Measurements from ENCODE around the gene ZC3HAV1.
A peak's percentile ranks its signal among the peaks of the same experiment; 100 is the strongest.
"Not testable (repeated sequence)": the region's sequence is repeated elsewhere in the genome, so short reads cannot be mapped to it uniquely, and the experiment has no call there.

The ZC3HAV1 gene

DNA sequence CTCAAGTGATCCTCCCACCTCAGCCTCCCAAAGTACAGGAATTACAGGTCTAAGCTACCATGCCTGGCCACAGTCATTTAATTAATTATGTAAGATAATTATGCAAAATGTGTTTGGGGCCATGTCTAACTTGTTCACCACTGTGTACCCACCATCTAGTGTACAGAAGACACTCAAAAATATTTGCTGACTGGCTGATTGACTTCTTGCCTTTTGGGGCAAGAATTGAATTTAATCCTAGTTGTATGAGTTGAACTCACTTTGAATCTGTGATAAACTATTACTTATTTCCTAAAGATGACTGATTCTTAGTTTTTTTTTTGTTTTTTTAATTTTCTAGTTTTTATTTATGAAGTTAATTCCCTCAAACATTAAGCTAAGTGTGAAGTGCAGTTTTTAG lies 57.9 kb downstream of the ZC3HAV1 start:
- no peak for DNase-seq (ENCODE audit: low read depth)

DNA sequence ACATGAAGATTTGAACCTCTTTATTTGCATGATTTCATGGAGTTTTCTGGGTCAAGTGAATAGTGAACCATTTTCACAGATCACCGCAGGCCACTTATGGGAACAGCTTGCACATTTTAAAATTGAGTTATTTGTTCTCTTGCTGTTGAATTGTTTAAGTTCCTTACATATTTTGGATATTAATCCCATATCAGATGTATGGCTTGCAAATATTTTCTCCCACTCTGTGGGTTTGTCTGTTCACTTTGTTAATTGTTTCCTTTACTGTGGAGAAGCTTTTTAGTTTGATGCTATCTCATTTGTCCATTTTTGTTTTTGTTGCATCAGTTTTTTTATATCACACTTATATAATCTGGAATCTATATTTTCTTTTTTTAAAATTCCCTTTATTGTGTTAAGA lies 59.6 kb downstream of the ZC3HAV1 start:
- DNase-seq (ENCODE audit: low read depth) = no peak

DNA sequence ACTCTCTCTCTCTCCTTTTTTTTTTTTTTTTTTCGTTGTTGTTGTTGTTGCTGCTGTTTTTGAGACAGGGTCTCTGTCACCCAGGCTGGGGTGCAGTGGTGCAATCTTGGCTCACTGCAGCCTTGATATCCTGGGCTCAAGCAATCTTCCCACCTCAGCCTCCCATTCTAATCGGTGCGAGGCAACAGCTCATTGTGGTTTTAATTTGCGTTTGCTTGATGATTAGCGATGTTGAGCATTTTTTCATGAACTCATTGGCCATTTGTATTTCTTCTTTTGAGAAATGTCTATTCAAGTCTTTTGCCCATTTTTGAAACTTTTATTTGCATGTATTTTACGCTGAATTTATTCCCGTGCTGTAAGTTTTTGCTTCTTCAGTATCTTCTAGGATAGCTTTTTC lies 60.4 kb downstream of the ZC3HAV1 start:
- DNase-seq (ENCODE audit: low read depth) = no peak

DNA sequence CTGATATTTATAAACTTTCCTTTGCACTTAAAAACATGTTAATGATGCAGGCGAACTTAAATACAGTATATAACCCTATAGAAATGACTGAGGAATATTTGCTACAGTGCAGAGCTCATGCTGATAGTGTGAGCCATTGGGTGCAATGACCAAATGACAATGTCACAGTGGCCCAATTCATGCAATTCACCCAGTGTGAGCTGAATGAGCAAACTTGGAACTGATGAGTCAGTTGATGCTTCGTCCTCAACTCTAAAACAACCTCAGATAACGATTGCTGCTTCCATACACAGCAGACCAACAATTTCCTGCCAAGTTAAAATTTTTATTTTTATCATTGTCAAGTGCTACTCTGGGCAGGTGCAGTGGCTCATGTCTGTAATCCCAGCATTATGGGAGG lies 61.5 kb downstream of the ZC3HAV1 start:
- DNase-seq (ENCODE audit: low read depth) = no peak

DNA sequence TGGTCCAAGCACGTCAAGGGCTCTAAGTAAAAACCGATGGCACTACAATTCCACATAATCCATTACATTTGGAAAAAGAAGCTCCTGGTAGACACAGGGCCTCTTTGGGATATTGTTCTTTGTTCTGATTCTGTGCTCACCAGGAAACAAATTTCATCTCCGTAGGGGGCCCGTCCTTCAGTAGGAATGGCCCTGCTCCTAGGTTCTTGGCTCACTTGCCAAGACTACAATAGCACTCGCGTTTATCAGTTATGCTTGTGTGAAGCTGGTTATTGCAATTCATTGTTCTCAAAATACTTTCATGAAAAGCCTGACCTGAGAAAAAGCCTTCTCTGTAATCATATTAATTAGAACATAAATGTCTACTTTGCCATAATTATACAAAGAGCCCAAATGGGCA lies 63.4 kb downstream of the ZC3HAV1 start:
- no peak for DNase-seq (ENCODE audit: low read depth)

DNA sequence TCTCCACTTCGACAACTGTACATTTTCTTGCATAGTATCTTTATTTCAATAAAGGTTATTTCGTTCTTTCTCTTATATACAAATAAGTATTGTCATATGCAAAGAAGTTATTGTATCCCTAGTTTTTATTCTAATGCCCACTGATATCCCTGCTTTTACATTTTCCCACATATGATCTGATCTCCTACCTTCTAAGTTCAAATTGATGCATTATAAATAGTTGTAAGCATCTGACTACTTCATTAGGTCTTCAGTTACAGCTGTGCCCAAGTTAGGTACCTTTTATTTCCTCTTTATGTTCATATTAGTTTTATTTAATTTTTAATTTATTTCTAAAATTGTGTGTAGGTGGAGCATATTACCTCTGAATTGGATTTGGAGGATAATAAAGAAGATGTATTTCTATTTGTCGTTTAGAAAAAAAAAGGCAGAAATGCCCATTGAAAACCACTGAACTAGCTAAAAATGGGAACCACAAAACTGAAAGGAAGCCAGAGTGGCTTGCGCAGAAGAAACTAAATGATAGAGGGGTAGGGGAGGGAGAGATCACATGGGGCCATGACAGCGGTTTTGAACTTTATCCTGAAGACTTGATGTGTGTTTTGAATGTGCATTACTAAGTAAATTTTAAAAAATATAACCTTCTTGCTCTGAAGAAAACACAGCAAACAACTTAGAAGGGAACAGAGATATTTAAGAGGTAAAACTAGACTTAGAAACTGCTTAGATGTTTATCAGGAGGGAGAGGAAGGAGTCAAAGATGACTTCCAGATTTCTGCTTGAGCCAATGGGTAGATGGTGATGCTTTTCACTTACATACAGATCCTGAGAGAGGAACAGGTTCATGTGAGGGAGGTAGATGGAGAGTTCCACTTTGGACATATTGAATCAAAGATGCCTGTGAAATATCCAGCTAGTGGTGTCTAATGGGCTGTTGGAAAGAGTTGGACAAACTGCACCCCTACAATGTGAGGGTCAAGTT lies 64.4 kb downstream of the ZC3HAV1 start:
- DNase-seq (ENCODE audit: low read depth) = no peak

DNA sequence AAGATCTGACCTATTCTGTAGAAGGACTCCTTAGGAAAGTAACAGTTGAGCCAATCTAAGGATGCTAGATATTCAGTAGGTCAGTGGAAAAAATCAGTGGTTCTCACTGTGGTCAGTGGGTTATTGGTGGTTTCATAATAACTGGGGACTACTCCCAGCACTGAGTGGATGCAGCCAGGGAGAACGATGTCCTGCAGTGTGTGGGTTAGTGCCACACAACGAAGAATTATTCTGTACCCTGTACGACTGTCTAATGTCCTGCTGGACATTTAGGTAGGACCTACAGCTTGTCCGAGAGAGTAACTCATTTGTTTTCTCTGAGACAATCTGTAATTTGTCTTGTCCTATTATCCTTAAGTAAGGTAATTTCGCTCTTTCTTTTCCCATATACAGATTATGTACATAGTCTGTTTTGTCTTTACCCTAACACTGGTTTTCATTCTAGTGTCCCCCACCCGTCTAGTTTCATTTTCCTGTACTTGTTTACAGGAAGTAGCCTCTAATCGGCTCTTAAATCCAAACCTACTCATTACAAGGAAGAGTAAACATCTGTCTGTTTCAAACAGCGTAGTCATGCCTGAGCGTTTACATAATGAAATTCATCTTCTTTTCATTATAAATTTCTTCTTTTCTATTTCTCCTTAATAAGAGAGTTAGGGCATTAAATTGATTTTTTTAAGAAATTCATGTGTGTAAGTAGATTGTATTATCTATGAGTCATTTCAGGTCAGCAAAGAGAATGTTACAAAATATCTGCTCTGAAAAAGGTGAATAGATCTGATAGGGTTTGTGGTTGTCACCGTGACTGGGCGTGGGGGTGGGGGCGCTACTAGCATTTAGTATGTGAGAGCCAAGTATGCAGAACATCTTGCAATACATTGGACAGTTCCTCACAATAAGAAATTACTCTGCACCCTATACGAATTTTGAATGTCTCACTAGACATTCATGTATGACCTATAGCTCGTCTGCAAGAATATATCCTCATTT lies 65.4 kb downstream of the ZC3HAV1 start:
- no peak for DNase-seq (ENCODE audit: low read depth)

DNA sequence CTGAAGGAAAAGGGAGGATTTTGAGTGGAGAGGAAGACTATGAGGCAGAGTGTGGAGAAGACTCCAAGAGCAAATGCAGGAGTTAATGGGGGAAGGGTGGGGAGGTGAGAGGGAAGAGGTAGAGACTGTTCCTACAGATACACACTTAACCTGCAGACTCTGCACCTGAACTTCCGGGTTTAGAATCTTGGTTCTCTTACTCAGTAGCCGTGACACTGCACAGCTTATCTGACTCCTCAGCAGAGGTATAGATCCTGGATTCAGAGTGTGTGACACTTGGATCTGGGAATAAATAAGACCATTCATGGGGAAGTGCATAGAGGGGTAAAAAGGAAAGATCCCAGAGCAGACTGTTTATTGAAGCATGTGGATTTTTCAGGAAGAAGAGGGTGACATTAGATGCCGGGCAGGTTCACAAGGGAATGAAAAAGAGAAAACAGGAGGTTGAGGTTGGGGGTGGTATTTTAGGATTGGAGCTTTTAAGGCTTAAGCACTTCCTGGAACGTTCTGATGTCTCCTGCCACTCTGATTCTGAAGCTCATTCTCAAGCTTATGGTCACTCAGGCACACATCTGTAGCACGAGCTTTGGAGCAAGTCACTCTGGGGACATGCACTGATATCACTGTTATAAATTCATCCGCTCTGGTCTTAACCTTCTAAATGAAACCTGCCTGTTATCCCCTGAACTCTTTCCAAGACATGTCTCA lies 68.0 kb downstream of the ZC3HAV1 start:
- DNase-seq (ENCODE audit: low read depth) = no peak

DNA sequence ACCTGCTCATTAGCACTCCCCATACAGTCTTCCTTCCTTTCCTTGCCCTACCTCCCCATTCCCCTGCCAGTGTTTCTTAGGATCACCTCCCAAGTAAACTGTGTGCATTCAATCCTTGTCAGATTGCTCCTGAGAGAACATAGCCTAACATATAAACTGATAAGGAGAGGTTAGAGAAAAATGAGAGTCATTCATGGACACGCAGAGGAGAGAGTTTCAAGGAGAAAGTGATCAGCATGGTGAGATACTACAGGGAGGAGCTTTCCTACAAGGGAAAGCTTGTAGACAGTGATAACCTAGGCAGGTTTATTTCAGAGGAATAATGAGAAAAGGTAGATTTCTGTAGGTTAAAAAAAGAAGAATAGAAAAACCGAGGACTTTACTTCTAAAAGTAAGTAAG lies 70.8 kb downstream of the ZC3HAV1 start:
- no peak for DNase-seq (ENCODE audit: low read depth)

DNA sequence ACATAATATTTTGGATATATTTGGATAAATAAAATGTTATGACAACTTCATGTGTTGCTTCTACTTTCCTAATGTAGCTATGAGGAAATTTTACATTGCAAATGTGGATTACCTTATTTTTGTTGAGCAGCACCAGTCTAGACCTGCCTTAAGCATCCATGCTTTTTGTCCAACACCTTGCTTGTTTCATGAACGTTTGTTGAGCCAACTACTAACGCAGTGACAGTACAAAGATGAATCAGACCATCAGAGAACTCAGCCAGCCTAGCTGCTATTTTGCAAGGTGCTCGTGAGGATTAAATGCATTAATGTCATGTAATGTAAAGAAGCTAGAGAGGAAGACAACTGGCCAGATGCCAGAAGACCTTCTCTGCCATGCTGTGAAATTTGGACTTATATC lies 72.6 kb downstream of the ZC3HAV1 start:
- no peak for DNase-seq (ENCODE audit: low read depth)

DNA sequence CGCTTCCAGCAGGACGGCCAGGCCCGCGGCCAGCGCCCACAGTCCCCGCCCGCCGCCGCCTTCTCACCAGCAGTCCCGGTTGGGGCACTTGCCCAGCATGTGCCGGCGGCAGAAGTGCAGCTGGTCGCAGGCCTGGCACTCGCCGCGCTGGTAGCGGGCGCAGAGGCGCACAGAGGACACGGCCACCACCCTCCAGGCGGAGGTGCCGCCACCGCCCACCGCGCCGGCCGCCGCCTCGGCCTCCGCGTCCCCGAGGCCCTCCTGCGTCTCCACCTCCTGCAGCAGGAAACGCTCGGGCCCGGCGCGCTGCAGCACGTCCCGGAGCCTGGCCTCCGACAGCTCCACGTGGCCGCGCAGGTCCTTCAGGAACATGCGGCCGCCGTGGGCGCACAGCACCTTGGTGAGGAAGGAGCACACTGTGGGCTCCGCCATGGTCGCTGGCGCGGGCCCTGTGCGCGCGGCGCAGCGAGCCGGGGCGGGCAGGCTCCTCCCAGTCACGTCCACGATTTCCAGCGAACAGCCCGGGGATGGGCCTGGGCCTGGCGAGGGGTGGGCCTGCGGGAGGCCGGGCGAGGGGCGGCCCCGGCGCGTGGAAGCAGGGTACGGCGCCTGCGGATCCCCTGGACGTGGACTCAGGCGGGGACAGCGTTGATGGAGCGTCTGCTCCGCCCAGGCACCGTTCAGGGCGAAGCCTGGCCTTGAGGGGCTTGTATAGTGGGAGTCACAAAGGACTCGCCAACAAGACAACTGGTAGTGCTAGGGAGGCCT lies 73.8 kb downstream of the ZC3HAV1 start, which contains the start of gene ZC3HAV1L:
Gene ZC3HAV1L (minus strand): TSS at position 457 of the 768 bp plus-strand sequence. CDS start 25 bp downstream, at position 432.
- peak; percentile 71 for DNase-seq (ENCODE audit: low read depth)

DNA sequence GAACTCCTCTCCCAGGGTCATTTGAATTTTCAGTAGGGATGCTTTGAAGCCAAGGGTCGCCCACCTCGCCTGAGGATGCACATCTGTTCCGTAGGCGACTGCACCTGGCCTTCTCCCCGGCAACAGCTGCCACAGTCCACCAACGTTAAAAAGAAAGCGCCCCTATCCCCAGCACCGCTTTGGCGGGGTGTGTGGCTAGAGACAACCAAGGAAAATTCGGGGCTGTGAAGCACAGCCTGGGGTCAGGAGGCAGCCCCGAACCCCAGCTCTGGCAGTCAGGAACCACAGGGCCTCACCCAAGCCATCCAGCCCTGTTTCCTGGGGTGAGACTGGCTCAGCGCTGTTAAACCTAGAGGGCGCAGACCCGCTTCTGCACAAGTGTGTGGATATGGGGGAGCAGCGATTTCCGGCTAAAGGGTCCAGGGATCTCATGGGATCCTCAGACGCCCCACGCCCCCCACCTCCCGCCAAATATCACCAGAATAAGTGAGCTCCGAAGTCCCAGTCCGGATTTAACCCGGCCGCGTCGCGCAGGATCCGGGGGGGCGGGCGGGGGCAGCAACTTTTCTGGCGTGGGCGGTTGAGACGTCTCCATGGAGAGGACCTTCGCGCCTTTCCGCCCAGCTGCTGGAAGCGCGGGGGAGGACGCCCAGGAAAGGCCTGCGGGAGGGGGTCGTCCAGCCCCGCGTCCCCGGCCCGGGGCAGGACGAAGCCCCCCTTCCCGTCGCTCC lies 74.5 kb downstream of the ZC3HAV1 start:
- DNase-seq (ENCODE audit: low read depth) = peak; percentile 30

DNA sequence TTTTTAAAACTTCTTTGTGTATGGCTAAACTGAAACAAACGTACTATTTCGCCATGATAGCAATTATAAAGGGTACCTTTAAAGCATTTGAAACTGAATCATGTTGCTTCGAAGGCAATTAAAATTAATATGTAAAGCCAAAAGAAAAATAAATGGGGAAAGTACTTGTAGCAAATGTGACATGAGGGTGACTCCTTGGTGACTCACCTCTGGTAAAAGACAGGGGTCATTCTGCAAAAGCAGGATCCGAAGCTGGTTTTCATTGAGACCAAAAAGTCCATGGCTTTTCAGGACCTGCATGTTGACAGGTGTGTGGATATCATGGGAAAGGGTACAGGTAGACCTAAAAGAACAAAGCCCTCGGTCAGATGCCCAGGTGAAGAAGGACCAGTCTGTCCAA lies 75.2 kb downstream of the ZC3HAV1 start:
- DNase-seq (ENCODE audit: low read depth) = no peak

DNA sequence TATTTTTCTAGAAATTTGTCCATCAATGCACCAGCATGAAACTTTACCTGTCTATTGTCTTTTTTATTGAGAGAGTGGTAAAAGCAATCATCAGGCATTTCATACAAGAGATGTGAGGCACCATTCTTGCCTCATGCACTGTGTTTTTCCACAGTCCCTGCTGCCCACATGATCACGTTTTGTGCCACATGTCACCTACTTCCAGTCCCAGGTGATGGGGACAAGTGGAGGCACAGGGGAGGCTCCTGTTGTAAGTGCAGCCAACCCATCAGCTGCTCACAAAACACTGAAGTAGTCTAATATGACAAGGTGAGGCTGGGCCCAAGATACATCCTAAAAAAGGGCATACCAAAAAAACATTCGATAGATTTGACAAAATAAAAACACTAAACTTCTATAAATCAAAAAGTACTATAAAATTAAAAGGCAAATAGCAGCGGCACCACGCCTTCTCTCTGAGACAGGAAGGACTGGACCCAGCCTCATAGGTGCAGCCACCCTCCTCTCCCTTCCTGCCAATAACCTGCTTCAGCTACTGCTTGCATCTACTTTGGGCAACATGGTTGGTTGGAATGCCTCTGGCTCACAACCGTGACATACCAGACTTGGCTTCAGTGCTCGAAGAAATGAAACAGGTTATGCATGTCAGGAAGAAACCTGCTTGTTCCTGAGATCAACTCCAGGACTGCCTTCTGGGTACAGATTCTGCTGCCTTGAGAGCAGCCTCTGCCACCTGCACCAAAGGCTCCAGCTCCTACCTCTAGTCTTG lies 76.0 kb downstream of the ZC3HAV1 start:
- DNase-seq (ENCODE audit: low read depth) = no peak

DNA sequence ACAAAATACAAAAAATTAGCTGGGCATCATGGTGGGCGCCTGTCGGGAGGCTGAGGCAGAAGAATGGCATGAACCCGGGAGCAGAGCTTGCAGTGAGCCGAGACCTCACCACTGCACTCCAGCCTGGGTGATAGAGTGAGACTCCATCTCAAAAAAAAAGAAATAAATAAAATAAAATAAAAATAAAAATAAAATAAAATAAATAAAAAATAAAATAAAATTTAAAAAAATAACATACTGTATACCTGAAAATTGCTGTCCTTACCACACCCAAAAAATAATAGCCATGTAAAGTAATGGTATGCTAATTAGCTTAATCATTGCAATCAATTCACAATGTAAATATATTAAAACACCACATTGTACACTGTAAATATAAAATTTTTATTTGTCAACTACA lies 77.0 kb downstream of the ZC3HAV1 start:
- DNase-seq (ENCODE audit: low read depth) = no peak

DNA sequence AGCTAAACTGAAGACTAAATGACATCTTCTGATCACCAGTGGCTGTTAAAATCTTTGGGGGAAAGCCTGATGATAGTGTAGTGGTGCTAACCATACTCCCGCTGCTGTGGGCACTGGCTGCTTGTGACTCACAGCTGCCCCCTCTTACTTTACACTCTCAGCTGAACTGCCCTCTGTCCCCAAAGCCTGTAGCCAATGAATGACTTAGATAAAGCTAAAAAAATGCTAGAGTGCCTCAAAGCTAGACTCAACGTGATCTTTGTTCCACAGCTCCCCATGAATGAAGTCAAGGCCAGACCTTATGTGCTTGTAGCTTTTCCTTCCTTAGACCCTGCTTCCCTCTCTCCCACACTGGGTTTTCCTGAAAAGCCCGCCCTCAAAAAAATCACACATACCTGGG lies 80.2 kb downstream of the ZC3HAV1 start:
- no peak for DNase-seq (ENCODE audit: low read depth)

DNA sequence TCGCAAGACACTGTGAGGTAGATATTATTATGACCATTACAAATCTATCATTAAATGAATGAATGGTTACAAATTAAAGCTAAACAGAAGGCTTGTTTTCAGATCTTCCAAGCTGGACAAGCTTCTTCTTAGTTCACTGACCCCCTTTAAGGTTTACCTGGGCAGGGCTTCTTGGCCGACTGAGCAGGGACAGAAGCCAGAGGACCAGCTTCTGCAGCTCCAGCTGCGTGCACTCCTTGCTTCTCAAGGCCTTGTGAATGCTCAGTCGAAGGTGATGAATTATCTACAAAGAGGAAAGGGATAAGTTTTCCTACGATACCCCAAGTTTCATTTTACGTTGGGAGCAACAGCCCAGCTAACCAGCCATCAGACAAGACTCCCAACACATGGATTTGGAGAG lies 83.0 kb downstream of the ZC3HAV1 start:
- no peak for DNase-seq (ENCODE audit: low read depth)

DNA sequence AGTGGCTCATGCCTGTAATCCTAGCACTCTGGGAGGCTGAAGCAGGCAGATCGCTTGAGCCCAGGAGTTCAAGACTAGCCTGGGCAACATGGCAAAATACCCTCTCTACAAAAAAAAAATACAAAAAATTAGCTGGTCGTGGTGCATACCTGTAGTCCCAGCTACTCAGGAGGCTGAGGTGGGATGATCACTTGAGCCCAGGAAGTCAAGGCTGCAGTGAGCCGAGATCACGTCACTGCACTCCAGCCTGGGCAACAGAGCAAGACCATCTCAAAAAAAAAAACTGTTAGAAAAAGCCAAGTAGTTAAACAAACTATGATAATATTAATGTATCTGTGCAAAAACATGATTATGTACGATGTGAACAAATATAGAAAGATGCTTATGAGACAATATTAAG lies 83.7 kb downstream of the ZC3HAV1 start:
- not testable (repeated sequence) for DNase-seq (ENCODE audit: low read depth)

DNA sequence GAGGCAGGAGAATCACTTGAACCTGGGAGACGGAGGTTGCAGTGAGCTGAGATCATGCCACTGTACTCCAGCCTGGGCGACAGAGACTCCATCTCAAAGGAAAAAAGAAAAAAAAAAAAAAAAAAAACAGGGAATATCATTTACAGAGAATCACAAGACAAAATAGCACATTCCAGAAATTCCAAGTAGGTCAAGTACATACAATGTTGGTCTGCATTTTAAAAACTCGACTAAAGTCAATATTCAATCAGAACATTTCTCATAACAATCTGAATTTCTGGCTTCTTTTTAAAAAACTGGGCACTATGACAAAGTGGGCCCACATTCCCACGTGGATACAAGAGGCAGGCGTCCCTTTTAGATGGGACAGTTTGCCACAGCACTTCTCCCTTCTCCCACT lies 86.4 kb downstream of the ZC3HAV1 start:
- peak; percentile 35 for DNase-seq (ENCODE audit: low read depth)

DNA sequence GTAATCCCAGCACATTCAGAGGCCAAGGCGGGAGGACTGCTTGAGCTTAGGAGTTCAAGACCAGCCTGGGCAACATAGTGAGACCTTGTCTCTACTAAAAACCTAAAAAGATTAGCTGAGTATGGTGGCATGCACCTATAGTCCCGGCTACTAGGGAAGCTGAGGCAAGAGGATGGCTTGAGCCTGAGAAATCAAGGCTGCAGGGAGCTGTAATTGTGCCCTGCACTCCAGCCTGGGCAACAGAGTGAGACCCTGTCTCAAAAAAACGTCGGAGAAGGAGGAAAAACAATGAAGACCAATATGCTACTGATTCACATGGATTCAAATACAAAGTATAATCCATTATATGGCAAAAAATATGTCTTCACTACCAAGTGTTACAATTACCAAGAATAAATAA lies 87.2 kb downstream of the ZC3HAV1 start:
- DNase-seq (ENCODE audit: low read depth) = no peak
